Testis (tissue), 3 donors: ENCODE measurements around the gene KCNJ16. TPM values are rescaled to one million over a fixed set of nuclear protein-coding genes. Genes with fewer than 3 reads are reported as not detected.
"Not testable (repeated sequence)": the region's sequence is repeated elsewhere in the genome, so short reads cannot be mapped to it uniquely, and the experiment has no call there.

Experiments
- DNase-seq: peaks from one replicate; pipeline ENCODE4 v3.0.0-alpha.2; 2019
- H3K27ac ChIP-seq, 2 donors: fragments of 200-600 bp; sonication (generic); one replicate each; pipeline ENCODE4 v1.5.1; 2019
- H3K27me3 ChIP-seq: fragments of 200-600 bp; sonication (generic); one replicate; pipeline ENCODE4 v1.5.1; 2019
- H3K36me3 ChIP-seq: fragments of 200-600 bp; sonication (generic); one replicate; pipeline ENCODE4 v1.5.1; 2017; ENCODE audit warnings: low read depth; ENCODE audit errors: missing control alignments
- H3K4me1 ChIP-seq: fragments of 200-600 bp; sonication (generic); one replicate; pipeline ENCODE4 v1.5.1; 2019
- H3K4me3 ChIP-seq, 2 donors: fragments of 200-600 bp; sonication (generic); one replicate each; pipeline ENCODE4 v1.5.1; 2017 to 2019
- H3K9me3 ChIP-seq: fragments of 200-600 bp; sonication (generic); one replicate; pipeline ENCODE4 v1.5.1; 2017
- POLR2A ChIP-seq: fragments of 450-650 bp; IDR thresholded peaks from one replicate; pipeline ENCODE4 v1.6.1; 2017; ENCODE audit warnings: antibody characterized with exemption, mild to moderate bottlenecking, moderate library complexity
- WGBS, 2 donors: methylation state at CpG; one replicate each; pipeline ENCODE4 v1.1.5; 2018; 5-methylcytosine and 5-hydroxymethylcytosine counted together
- intact Hi-C: fragments of 100-400 bp; cut with DNase I; formaldehyde crosslinking; loops from one replicate; pipeline ENCODE4 v1.15.1; 2023; ENCODE audit warnings: low total_unique reads
- polyA plus RNA-seq: library from polyadenylated mRNA; stranded (reverse); fragments of 350-450 nt; fragmentation: Illumina TruSeq; extraction: RNeasy Lipid Tissue Mini Kit (QIAGEN cat#74804); gene quantifications from one replicate; pipeline ENCODE4 v1.2.3, GENCODE V29; 2014; ENCODE audit warnings: low read depth, low replicate concordance; ENCODE audit not compliant: insufficient read depth
- total RNA-seq, 2 donors: library from RNA; depleted of rRNA; stranded (reverse); fragments of >200 nt; gene quantifications; one replicate each; pipeline ENCODE4 v1.2.3, GENCODE V29; 2016
- TF ChIP-seq, protein P1 (sequence below), 3 experiments: fragments of 450-650 bp in 2 of 3; fragments of 200-600 bp in 1 of 3; sonication (generic) in 1 of 3; IDR thresholded peaks; one replicate each; pipeline ENCODE4 v1.5.1; 2016 to 2019; ENCODE audit warnings: antibody characterized with exemption in 3 of 3, mild to moderate bottlenecking in 2 of 3, moderate library complexity in 1 of 3

KCNJ16 gene
- total and polyA plus RNA-seq, 3 donors from 2014 or later, result 2.0 to 3.7 (median 2.2) TPM

DNA sequence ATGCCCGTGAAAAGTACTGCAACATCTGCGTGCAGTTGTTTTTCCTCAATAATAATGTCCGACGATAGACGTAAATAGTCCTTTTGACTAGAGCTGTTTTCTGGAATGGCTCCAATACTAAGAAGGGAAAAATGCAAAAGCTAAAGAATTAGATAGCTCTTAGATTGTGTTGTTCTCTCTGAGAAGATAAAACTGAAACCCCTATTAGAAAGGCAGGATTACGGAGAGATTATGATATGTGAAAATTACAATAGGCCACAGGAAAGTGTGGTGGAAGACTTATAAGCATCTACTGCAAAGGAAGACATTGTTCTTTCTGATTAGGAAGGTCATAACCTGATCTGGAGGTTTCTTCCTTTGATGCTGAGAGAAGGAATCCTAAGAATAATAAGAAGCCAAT lies 33.5 kb upstream of the KCNJ16 start:
- H3K4me3 ChIP-seq, result no peak overlapping the region
- H3K27ac ChIP-seq, result no peak overlapping the region
- no peaks in the 10 kb centered on the region for H3K9me3 ChIP-seq
- H3K4me1 ChIP-seq, result no peaks in the 10 kb centered on the region
- TF ChIP-seq POLR2A, result no peak
- TF ChIP-seq, protein P1, sequence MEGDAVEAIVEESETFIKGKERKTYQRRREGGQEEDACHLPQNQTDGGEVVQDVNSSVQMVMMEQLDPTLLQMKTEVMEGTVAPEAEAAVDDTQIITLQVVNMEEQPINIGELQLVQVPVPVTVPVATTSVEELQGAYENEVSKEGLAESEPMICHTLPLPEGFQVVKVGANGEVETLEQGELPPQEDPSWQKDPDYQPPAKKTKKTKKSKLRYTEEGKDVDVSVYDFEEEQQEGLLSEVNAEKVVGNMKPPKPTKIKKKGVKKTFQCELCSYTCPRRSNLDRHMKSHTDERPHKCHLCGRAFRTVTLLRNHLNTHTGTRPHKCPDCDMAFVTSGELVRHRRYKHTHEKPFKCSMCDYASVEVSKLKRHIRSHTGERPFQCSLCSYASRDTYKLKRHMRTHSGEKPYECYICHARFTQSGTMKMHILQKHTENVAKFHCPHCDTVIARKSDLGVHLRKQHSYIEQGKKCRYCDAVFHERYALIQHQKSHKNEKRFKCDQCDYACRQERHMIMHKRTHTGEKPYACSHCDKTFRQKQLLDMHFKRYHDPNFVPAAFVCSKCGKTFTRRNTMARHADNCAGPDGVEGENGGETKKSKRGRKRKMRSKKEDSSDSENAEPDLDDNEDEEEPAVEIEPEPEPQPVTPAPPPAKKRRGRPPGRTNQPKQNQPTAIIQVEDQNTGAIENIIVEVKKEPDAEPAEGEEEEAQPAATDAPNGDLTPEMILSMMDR (IDR thresholded peaks at IDR 0.05), result no peak
- H3K36me3 ChIP-seq, result no peaks in the 10 kb centered on the region
- intact Hi-C loops, result no loop called here
- WGBS, 2 donors, result 52 to 56% methylated on average over 6 of the region's 6 CpGs
- DNase-seq, result no peak
- H3K27me3 ChIP-seq, result no peaks in the 10 kb centered on the region

DNA sequence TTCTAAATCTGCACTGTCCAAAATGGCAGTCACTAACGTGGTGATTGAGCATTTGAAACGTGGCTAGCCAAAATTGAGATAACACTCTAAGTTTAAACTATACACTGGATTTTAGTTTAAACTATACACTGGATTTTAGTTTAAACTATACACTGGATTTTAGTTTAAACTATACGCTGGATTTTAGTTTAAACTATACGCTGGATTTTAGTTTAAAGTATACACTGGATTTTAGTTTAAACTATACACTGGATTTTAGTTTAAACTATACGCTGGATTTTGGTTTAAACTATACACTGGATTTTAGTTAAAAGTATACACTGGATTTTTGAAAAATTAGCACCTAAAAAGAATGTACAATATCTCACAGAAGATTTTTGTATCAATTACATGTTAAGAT lies 29.2 kb upstream of the KCNJ16 start:
- 76 to 81% methylated on average over 5 of the region's 5 CpGs for WGBS, 2 donors
- H3K27me3 ChIP-seq, H3K27ac ChIP-seq, H3K4me3 ChIP-seq, DNase-seq, intact Hi-C loops, H3K9me3 ChIP-seq, H3K4me1 ChIP-seq, H3K36me3 ChIP-seq: not testable (repeated sequence)

DNA sequence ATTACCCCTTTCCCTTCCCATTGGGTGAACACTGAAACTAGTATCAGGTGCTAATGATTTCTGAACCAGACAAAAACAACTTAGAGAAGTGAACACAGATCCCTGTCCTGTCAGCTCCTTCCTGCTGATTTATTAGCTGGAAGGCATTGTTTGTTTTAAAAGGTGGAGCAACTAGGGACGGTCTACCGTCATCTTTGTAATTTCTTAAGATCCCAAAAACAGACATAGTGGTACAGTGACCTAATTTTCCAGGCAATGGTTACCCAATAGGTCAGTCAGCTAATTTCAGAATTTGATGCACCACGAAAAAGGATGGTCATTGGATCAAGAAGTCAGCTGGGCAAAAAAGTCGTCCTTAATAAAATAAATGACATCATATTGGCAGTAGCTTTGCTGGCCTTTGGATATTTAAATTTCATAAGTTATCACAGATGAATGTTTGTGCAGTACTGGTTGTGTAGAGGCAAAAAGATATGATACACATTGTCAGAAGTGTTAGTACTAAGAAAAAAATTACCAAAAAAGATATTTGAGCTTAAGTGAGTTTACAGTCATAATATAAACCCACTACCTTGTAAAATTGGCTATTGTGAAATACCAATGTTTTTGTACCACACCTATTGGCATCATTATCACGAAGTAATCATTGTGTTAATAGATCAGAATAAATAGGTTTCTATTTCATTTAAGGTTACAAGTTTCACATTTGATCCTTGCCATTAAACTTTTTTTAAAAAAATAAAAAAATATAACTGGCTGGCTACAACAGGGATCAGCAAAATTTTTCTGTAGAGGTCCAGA lies 27.2 kb upstream of the KCNJ16 start:
- no peaks in the 10 kb centered on the region for H3K4me1 ChIP-seq
- TF ChIP-seq, protein P1 (IDR thresholded peaks at IDR 0.05), result no peak
- no peak for TF ChIP-seq POLR2A
- H3K4me3 ChIP-seq, result no peak overlapping the region
- H3K27ac ChIP-seq, result no peak overlapping the region
- intact Hi-C loops, result no loop called here
- 64 to 76% methylated on average over 5 of the region's 5 CpGs for WGBS, 2 donors
- H3K27me3 ChIP-seq, result no peaks in the 10 kb centered on the region
- no peak for DNase-seq
- no peaks in the 10 kb centered on the region for H3K9me3 ChIP-seq
- H3K36me3 ChIP-seq, result no peaks in the 10 kb centered on the region

DNA sequence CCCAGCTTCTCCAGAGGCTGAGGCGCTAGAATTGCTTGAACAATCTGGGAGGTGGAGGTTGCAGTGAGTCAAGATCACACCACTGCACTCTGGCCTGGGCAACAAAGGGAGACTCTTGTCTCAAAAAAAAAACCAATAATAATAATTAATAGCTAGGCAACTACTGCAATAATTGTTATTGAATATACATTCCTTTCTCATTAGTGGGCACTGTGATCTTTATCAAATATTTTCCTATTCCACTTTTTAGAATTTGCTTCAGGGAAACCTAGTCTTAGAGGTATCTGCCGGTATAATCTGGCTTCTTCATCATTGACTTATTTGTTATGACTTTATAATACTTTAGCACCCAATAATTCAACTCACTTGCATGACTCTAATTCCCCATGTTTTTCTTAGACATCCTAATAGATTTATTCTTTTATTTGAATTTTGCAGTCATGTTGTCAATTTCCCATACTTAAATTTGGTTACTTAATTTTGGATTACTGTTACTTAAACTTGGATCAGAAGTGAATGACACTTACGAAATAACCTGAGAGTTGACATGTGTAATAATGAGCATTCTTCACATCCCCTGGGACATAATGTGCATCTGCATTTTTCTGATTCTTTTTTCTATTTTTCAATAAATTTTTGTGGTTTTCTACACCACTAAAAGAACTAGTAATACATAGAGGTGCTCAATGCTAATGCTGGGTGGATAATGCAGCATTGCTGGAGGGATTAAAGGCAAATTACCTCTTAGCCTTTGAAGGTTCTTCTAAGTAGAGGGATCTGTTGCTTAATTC lies 25.0 kb upstream of the KCNJ16 start:
- TF ChIP-seq, protein P1 (IDR thresholded peaks at IDR 0.05), result no peak
- TF ChIP-seq POLR2A, result no peak
- Histone ChIP-seq H3K27me3 (no peaks in the 10 kb centered on the region), H3K4me1 (peaks cover 8% of the 10 kb centered on the region), H3K36me3 (no peaks in the 10 kb centered on the region), H3K4me3 (no peak overlapping the region), H3K27ac (no peak overlapping the region), H3K9me3 (no peaks in the 10 kb centered on the region)
- intact Hi-C loops, result no loop called here
- 96 to 99% methylated on average over 3 of the region's 3 CpGs for WGBS, 2 donors
- DNase-seq, result no peak

DNA sequence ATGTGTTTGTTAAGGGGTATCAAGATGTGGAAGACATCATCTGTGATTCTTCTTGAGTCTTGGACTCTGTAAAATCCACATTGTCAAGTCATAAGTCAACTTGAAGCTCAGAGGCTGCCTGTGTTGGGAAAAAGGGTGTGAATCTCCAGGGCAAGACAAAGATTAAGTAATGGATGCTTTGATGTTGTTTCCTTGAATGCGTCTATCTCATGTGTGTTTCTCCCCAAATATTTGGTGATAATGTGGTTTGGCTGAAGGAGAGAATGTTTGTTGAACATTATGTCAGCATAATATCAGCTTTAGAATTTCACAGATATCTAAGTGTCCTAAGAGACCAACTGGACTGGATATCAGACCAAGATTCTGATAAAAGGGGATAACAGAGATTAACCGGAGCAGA lies 24.1 kb upstream of the KCNJ16 start:
- no peaks in the 10 kb centered on the region for H3K27me3 ChIP-seq
- intact Hi-C loops, result no loop called here
- H3K36me3 ChIP-seq, result no peaks in the 10 kb centered on the region
- no peak for TF ChIP-seq POLR2A
- TF ChIP-seq, protein P1 (IDR thresholded peaks at IDR 0.05), result no peak
- 56 to 72% methylated on average over 2 of the region's 2 CpGs for WGBS, 2 donors
- H3K4me3 ChIP-seq, result no peak overlapping the region
- no peak for DNase-seq
- H3K27ac ChIP-seq, result no peak overlapping the region
- peaks cover 8% of the 10 kb centered on the region for H3K4me1 ChIP-seq
- no peaks in the 10 kb centered on the region for H3K9me3 ChIP-seq
